ENCODE measurements around the gene IL5. TPM values are rescaled to one million over a fixed set of nuclear protein-coding genes. Genes with fewer than 3 reads are reported as not detected.
A peak's percentile ranks its signal among the peaks of the same experiment; 100 is the strongest.
"Not testable (repeated sequence)": the region's sequence is repeated elsewhere in the genome, so short reads cannot be mapped to it uniquely, and the experiment has no call there.

Gene IL5
- total RNA-seq, 2 experiments from 2014 or later, result 0.71 TPM; not detected in 1

DNA sequence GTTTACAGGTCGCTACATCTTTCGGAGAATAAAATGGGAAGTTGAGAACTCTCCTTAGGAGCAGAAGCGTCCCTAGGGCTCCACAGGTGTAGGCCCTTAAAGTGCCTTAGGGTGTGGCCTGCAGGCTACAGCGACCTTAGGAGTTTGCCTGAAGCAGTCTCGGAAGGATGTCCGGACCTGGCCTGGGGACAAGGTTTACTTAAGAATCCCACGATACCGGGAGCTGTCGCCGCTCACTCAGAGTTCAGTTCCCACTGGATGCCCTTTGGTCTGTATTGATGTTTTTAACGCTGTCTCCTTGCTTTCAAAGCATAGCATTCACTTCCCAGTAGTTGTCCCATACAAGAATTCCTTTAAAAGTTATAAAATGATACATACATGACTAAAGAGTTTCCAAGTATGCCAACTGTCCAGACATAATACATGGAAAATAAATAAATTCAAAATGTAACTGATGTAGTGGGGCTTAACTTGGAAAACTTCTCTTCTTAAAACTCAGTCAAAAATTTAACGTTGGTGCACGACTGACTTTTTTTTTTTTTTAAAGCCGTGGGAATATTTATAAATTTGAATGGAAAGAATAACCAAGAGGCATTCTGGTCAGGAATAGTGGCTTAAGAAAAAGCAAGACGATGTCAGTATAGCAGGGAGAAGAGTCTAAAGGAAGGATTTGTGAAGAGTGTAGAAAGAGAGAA lies 14.3 kb upstream of the IL5 start:
- peaks cover 23% of the 10 kb centered on the region for H3K4me1 Mint-ChIP-seq (ENCODE audit: low read depth)
- peak; percentile 49 for DNase-seq
- no peaks in the 10 kb centered on the region for H3K27me3 Mint-ChIP-seq (ENCODE audit: low read depth)
- H3K27ac Mint-ChIP-seq, result peak overlapping the region; percentile 98
- peak; percentile 50 for ATAC-seq
- POLR2A ChIA-PET, result interaction anchor here (0.7 to 1.2 kb wide), 10 partner anchors 8 to 299 kb away, joined by 3 to 10 read pairs (median 3); no protein-coding TSS in a partner anchor
- H3K9me3 Mint-ChIP-seq (ENCODE audit: insufficient read depth), result no peaks in the 10 kb centered on the region
- CTCF ChIA-PET, result interaction anchor here (0.8 to 2.1 kb wide), 5 partner anchors 9 to 81 kb away, joined by 3 to 9 read pairs (median 3); no protein-coding TSS in a partner anchor
- H3K36me3 Mint-ChIP-seq (ENCODE audit: low read depth), result peaks cover 6% of the 10 kb centered on the region
- H3K4me3 Mint-ChIP-seq, result peak overlapping the region; percentile 98

GRCh38 chr5:132556763-132557477 lies 13.6 kb upstream of the IL5 start, which contains the start of gene RAD50:
Gene RAD50 (plus strand): TSS chr5:132556977. CDS start chr5:132557325, 348 bp downstream.
- Mint-ChIP-seq H3K27ac (peak within 1 kb of the TSS; percentile 98), H3K4me3 (peak within 1 kb of the TSS; percentile 98), H3K9me3 (ENCODE audit: insufficient read depth) (no peaks in the 10 kb centered on the region), H3K4me1 (ENCODE audit: low read depth) (peaks cover 23% of the 10 kb centered on the region), H3K36me3 (ENCODE audit: low read depth) (peaks cover 6% of the 10 kb centered on the region), H3K27me3 (ENCODE audit: low read depth) (no peaks in the 10 kb centered on the region)
- ChIA-PET CTCF (interaction anchor here (0.8 to 2.1 kb wide), 4 partner anchors 9 to 81 kb away, joined by 3 to 9 read pairs (median 4); no protein-coding TSS in a partner anchor), POLR2A (interaction anchor here (0.7 to 1.2 kb wide), 11 partner anchors 9 to 300 kb away, joined by 3 to 10 read pairs (median 3); no protein-coding TSS in a partner anchor)
- ATAC-seq, result peak; percentile 97
- peak; percentile 96 for DNase-seq

DNA sequence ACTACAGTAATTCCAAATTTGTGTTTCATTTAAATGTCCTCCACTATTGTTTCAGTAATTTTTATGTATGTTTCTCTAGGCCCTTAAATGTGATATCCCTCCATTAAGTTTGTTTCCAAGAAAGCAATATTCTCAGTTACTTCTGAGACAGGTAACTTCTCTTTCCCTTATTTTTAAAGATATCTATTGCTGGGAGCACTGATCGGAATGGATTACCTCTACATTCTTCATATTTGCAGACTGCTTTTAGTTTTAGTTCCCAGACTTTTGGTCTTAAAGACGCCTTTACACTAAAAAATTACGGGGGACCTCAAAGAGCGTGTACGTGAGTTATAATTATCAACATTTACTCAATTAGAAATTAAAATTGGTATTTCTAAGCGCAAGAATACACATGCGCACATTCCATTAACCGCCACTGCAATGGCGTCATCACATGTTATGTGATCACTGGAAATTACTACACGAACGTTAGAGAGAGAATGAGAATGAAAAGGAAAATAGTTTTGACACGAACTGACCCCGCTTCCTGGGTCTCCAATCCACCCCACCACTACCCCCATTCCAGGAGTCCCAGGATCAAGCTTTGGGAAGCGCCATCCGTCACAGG lies 12.9 kb upstream of the IL5 start:
- peak overlapping the region; percentile 98 for H3K27ac Mint-ChIP-seq
- H3K4me1 Mint-ChIP-seq (ENCODE audit: low read depth), result peaks cover 23% of the 10 kb centered on the region
- peak overlapping the region; percentile 98 for H3K4me3 Mint-ChIP-seq
- no peaks in the 10 kb centered on the region for H3K9me3 Mint-ChIP-seq (ENCODE audit: insufficient read depth)
- ATAC-seq (no peak), DNase-seq (no peak)
- H3K36me3 Mint-ChIP-seq (ENCODE audit: low read depth), result peaks cover 6% of the 10 kb centered on the region
- ChIA-PET POLR2A (interaction anchor here (0.8 to 1.2 kb wide), 7 partner anchors 10 to 301 kb away, joined by 3 to 10 read pairs (median 4); no protein-coding TSS in a partner anchor), CTCF (interaction anchor here (1.3 to 2.1 kb wide), 3 partner anchors 10 to 29 kb away, joined by 3 to 9 read pairs (median 4); no protein-coding TSS in a partner anchor)
- no peaks in the 10 kb centered on the region for H3K27me3 Mint-ChIP-seq (ENCODE audit: low read depth)

GRCh38 chr5:132549576-132549975 lies 6.3 kb upstream of the IL5 start:
- no peak overlapping the region for H3K27ac Mint-ChIP-seq
- H3K9me3 Mint-ChIP-seq (ENCODE audit: insufficient read depth), result no peaks in the 10 kb centered on the region
- H3K27me3 Mint-ChIP-seq (ENCODE audit: low read depth), result no peaks in the 10 kb centered on the region
- ChIA-PET CTCF (no interaction called here), POLR2A (no interaction called here)
- peaks cover 6% of the 10 kb centered on the region for H3K4me1 Mint-ChIP-seq (ENCODE audit: low read depth)
- H3K4me3 Mint-ChIP-seq, result no peak overlapping the region
- ATAC-seq, result no peak
- no peak for DNase-seq
- H3K36me3 Mint-ChIP-seq (ENCODE audit: low read depth), result no peaks in the 10 kb centered on the region

GRCh38 chr5:132548834-132549233 lies 5.5 kb upstream of the IL5 start:
- H3K36me3 Mint-ChIP-seq (ENCODE audit: low read depth); POLR2A ChIA-PET; ATAC-seq; DNase-seq; H3K4me1 Mint-ChIP-seq (ENCODE audit: low read depth); H3K9me3 Mint-ChIP-seq (ENCODE audit: insufficient read depth); H3K4me3 Mint-ChIP-seq; H3K27ac Mint-ChIP-seq; H3K27me3 Mint-ChIP-seq (ENCODE audit: low read depth): not testable (repeated sequence)
- CTCF ChIA-PET, result interaction anchor here (1.1 to 1.3 kb wide), 3 partner anchors 23 to 189 kb away, joined by 3 to 4 read pairs (median 3); partner anchors contain the start of gene KIF3A

DNA sequence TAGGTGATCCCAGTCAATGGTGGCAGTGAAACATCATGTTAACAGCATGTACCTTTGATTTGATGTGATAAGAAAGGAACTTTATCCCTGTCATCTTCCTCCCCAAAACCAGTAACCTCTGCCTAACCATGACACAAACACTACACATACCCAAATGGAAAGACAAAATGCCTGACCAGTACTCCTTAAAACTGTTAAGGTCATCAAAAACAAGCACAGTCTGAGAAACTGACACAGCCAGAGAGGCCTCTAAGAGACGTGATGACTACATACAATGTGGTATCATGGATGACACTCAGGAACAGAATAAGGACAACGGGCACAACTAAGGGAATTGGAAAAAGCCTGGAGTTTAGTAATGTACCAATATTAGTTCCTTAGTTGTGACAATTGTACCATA lies 3.9 kb upstream of the IL5 start:
- POLR2A ChIA-PET, result no interaction called here

DNA sequence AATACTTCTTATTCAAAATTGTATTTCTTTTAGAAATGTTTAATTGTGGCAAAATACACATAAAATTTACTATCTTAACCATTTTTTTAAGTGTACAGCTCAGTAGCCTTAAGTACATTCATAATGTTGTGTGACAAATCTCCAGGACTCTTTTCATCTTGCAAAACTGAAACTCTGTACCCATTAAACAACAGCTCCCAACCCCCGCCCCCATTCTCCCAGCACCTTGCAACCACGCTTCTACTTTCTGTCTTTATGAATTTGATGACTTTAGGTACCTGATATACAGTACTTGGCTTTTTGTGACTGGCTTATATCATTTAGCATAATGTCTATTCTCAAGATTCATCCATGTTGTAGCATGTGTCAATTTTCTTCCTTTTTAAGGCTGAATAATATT lies 2.8 kb upstream of the IL5 start:
- POLR2A ChIA-PET, result interaction anchor here (0.7 to 1.1 kb wide), 2 partner anchors 11 to 377 kb away, joined by 3 to 4 read pairs; partner anchors contain the start of gene RAD50
- Mint-ChIP-seq H3K4me3 (no peak overlapping the region), H3K4me1 (ENCODE audit: low read depth) (peaks cover 12% of the 10 kb centered on the region), H3K27me3 (ENCODE audit: low read depth) (no peaks in the 10 kb centered on the region), H3K27ac (no peak overlapping the region), H3K36me3 (ENCODE audit: low read depth) (no peaks in the 10 kb centered on the region), H3K9me3 (ENCODE audit: insufficient read depth) (no peaks in the 10 kb centered on the region)
- DNase-seq, result no peak
- ATAC-seq, result no peak
- CTCF ChIA-PET, result interaction anchor here (0.9 to 5.8 kb wide), 2 partner anchors 12 to 19 kb away, joined by 3 to 27 read pairs; no protein-coding TSS in a partner anchor

More for the DNA sequence above, 3.9 kb upstream of the IL5 start:
- DNase-seq (no peak), ATAC-seq (no peak)
- CTCF ChIA-PET, result interaction anchor here (1.0 to 5.8 kb wide), 3 partner anchors 10 to 53 kb away, joined by 3 to 27 read pairs (median 3); no protein-coding TSS in a partner anchor
- Mint-ChIP-seq H3K36me3 (ENCODE audit: low read depth) (no peaks in the 10 kb centered on the region), H3K4me3 (no peak overlapping the region), H3K27ac (no peak overlapping the region), H3K9me3 (ENCODE audit: insufficient read depth) (no peaks in the 10 kb centered on the region), H3K27me3 (ENCODE audit: low read depth) (no peaks in the 10 kb centered on the region), H3K4me1 (ENCODE audit: low read depth) (peaks cover 12% of the 10 kb centered on the region)

- POLR2A ChIA-PET, result no interaction called here
- Mint-ChIP-seq H3K4me1 (ENCODE audit: low read depth) (peaks cover 15% of the 10 kb centered on the region), H3K4me3 (no peak overlapping the region), H3K9me3 (ENCODE audit: insufficient read depth) (no peaks in the 10 kb centered on the region), H3K36me3 (ENCODE audit: low read depth) (no peaks in the 10 kb centered on the region), H3K27me3 (ENCODE audit: low read depth) (peaks cover 3% of the 10 kb centered on the region), H3K27ac (no peak overlapping the region)
- CTCF ChIA-PET, result interaction anchor here (1.0 kb wide), 1 partner anchor 222 kb away, joined by 3 read pairs; no protein-coding TSS in a partner anchor
- DNase-seq, result no peak
- ATAC-seq, result no peak
Measured at GRCh38 chr5:132540764-132541163, 2.6 kb downstream of the IL5 start.

DNA sequence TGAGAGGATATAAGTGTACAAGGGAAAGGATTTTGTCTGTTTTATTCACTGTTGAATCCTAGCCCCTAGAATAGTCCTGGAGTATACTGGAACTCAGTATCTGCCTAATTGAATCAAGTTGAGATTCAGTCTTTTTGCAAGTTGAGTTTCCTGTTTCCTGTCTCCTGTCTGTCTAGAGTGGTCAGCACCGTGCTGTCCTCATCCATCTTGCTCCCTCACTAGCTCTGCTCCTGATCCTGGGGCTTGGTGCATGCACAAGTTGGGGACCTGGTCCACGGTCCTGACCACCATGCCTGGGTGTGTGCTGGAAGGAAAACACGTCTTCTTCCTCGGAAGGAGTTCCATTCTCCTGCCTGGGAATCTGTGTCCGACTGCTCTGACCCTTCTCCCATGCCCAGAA lies 3.2 kb downstream of the IL5 start:
- CTCF ChIA-PET, result interaction anchor here (1.0 kb wide), 1 partner anchor 223 kb away, joined by 3 read pairs; no protein-coding TSS in a partner anchor
- ATAC-seq, result no peak
- POLR2A ChIA-PET, result no interaction called here
- Mint-ChIP-seq H3K9me3 (ENCODE audit: insufficient read depth) (no peaks in the 10 kb centered on the region), H3K4me1 (ENCODE audit: low read depth) (peaks cover 15% of the 10 kb centered on the region), H3K27me3 (ENCODE audit: low read depth) (peaks cover 8% of the 10 kb centered on the region), H3K4me3 (no peak overlapping the region), H3K36me3 (ENCODE audit: low read depth) (no peaks in the 10 kb centered on the region), H3K27ac (no peak overlapping the region)
- no peak for DNase-seq

DNA sequence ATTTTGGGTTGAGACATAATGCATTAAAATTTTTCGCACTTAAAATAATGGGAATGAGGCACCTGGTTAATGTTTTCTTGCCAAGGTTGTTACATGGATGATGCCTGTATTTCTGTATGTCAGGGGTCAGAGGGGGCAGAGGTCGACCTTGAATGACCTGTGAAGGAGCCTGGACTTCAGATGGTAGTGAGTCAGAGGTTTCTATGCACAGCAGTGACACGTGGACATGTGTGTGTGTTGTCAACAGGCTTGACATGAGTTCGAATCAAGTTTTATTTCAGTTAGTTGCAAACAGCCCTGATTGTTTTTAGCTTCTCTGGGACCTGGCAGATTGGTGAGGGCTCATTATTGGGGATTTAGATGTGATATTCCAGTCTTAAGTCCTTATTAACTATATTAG lies 3.6 kb downstream of the IL5 start:
- H3K36me3 Mint-ChIP-seq (ENCODE audit: low read depth), result no peaks in the 10 kb centered on the region
- H3K27ac Mint-ChIP-seq, result no peak overlapping the region
- CTCF ChIA-PET, result no interaction called here
- H3K4me1 Mint-ChIP-seq (ENCODE audit: low read depth), result peaks cover 15% of the 10 kb centered on the region
- DNase-seq (no peak), ATAC-seq (no peak)
- POLR2A ChIA-PET, result no interaction called here
- no peak overlapping the region for H3K4me3 Mint-ChIP-seq
- peaks cover 11% of the 10 kb centered on the region for H3K27me3 Mint-ChIP-seq (ENCODE audit: low read depth)
- H3K9me3 Mint-ChIP-seq (ENCODE audit: insufficient read depth), result no peaks in the 10 kb centered on the region

- ATAC-seq, result no peak
- CTCF ChIA-PET, result interaction anchor here (1.6 kb wide), 1 partner anchor 288 kb away, joined by 8 read pairs; no protein-coding TSS in a partner anchor
- Mint-ChIP-seq H3K4me3 (no peak overlapping the region), H3K27ac (no peak overlapping the region), H3K4me1 (ENCODE audit: low read depth) (peaks cover 35% of the 10 kb centered on the region), H3K27me3 (ENCODE audit: low read depth) (peaks cover 13% of the 10 kb centered on the region), H3K36me3 (ENCODE audit: low read depth) (no peaks in the 10 kb centered on the region), H3K9me3 (ENCODE audit: insufficient read depth) (no peaks in the 10 kb centered on the region)
- no peak for DNase-seq
- POLR2A ChIA-PET, result no interaction called here
Measured at GRCh38 chr5:132530946-132531345, 12.4 kb downstream of the IL5 start.

Measured in activated CD8-positive, alpha-beta T cell treated with anti-CD3 and anti-CD28 coated beads, Interleukin-2, amount 10 ng/mL, durations not matched to agents 7 days and 5 days (primary cell).